Large intestine (tissue), 3 donors: Measurements from ENCODE around the gene LHPP. TPM values are rescaled to one million over a fixed set of nuclear protein-coding genes. Genes with fewer than 3 reads are reported as not detected.

Experiments used
- DNase-seq, 2 donors: peaks; one replicate each; pipeline versions ENCODE4 v3.0.0 to v3.0.0-alpha.2; 2013
- H3K27ac ChIP-seq: one replicate; pipeline ENCODE4 v1.5.1; 2013; ENCODE audit warnings: low read length
- H3K27me3 ChIP-seq: 2 replicates; pipeline ENCODE4 v1.6.1; 2013; ENCODE audit warnings: low read length; ENCODE audit not compliant: control insufficient read depth, insufficient read depth
- H3K36me3 ChIP-seq: 2 replicates; pipeline ENCODE4 v1.6.1; 2013; ENCODE audit warnings: low read length; ENCODE audit not compliant: control insufficient read depth, insufficient read depth
- H3K4me1 ChIP-seq: one replicate; pipeline ENCODE4 v1.6.1; 2013; ENCODE audit warnings: low read length; ENCODE audit not compliant: control insufficient read depth, insufficient read depth
- H3K4me3 ChIP-seq: one replicate; pipeline ENCODE4 v1.5.1; 2013; ENCODE audit warnings: low read length
- H3K9me3 ChIP-seq: one replicate; pipeline ENCODE4 v1.6.1; 2013; ENCODE audit warnings: mild to moderate bottlenecking, low read depth, low read length, moderate library complexity; ENCODE audit not compliant: control insufficient read depth
- WGBS: methylation state at CpG from one replicate; pipeline ENCODE4 v1.1.5; 2013; ENCODE audit warnings: low lambda C conversion rate; ENCODE audit not compliant: insufficient coverage; 5-methylcytosine and 5-hydroxymethylcytosine counted together
- polyA plus RNA-seq: library from polyadenylated mRNA; unstranded; fragments of 120-200 nt; gene quantifications from one replicate; pipeline ENCODE4 v1.2.1, GENCODE V29; 2013

Gene LHPP
- polyA plus RNA-seq, 1 donor, result 40.7 TPM

- no peak overlapping the region for H3K4me3 ChIP-seq
- H3K4me1 ChIP-seq, result no peaks in the 10 kb centered on the region
- no peak overlapping the region for H3K27ac ChIP-seq
- peaks cover under 1% of the 10 kb centered on the region for H3K36me3 ChIP-seq
- H3K9me3 ChIP-seq, result no peaks in the 10 kb centered on the region
- DNase-seq, result no peak
- no peaks in the 10 kb centered on the region for H3K27me3 ChIP-seq
- no CpG with 5 or more reads among the region's 10 CpGs for WGBS
These were observed 92.6 kb downstream of the LHPP start for GRCh38 chr10:124554085-124554858.

GRCh38 chr10:124557167-124557566 lies 95.5 kb downstream of the LHPP start:
- Histone ChIP-seq H3K4me3 (no peak overlapping the region), H3K27me3 (no peaks in the 10 kb centered on the region), H3K9me3 (no peaks in the 10 kb centered on the region), H3K36me3 (peaks cover 2% of the 10 kb centered on the region), H3K4me1 (no peaks in the 10 kb centered on the region), H3K27ac (no peak overlapping the region)
- no peak for DNase-seq
- no CpG with 5 or more reads among the region's 10 CpGs for WGBS

GRCh38 chr10:124557648-124558338 lies 96.2 kb downstream of the LHPP start:
- no CpG with 5 or more reads among the region's 16 CpGs for WGBS
- H3K27me3 ChIP-seq, result no peaks in the 10 kb centered on the region

GRCh38 chr10:124558339-124559321 lies 97.0 kb downstream of the LHPP start:
- no peak for DNase-seq
- Histone ChIP-seq H3K4me3 (no peak overlapping the region), H3K9me3 (no peaks in the 10 kb centered on the region), H3K36me3 (peaks cover 2% of the 10 kb centered on the region), H3K27ac (no peak overlapping the region), H3K27me3 (no peaks in the 10 kb centered on the region), H3K4me1 (no peaks in the 10 kb centered on the region)
- WGBS, result no CpG with 5 or more reads among the region's 23 CpGs

More at GRCh38 chr10:124557648-124558338, 96.2 kb downstream of the LHPP start:
- Histone ChIP-seq H3K27ac (no peak overlapping the region), H3K4me3 (no peak overlapping the region), H3K4me1 (no peaks in the 10 kb centered on the region), H3K36me3 (peaks cover 2% of the 10 kb centered on the region), H3K9me3 (no peaks in the 10 kb centered on the region)
- DNase-seq, result no peak

- WGBS, result no CpG with 5 or more reads among the region's 11 CpGs
- no peak for DNase-seq
These were observed 97.9 kb downstream of the LHPP start for GRCh38 chr10:124559372-124560132.

GRCh38 chr10:124560377-124561105 lies 98.9 kb downstream of the LHPP start:
- DNase-seq, result peak in 1 of 2 donors; percentile 9

More at GRCh38 chr10:124559372-124560132, 97.9 kb downstream of the LHPP start:
- Histone ChIP-seq H3K36me3 (peaks cover 2% of the 10 kb centered on the region), H3K4me1 (no peaks in the 10 kb centered on the region), H3K27ac (no peak overlapping the region), H3K27me3 (no peaks in the 10 kb centered on the region), H3K4me3 (no peak overlapping the region), H3K9me3 (no peaks in the 10 kb centered on the region)

GRCh38 chr10:124561206-124561605 lies 99.6 kb downstream of the LHPP start:
- Histone ChIP-seq H3K4me1 (no peaks in the 10 kb centered on the region), H3K4me3 (no peak overlapping the region), H3K27me3 (no peaks in the 10 kb centered on the region), H3K36me3 (peaks cover 2% of the 10 kb centered on the region), H3K27ac (no peak overlapping the region), H3K9me3 (no peaks in the 10 kb centered on the region)
- WGBS, result no CpG with 5 or more reads among the region's 5 CpGs
- no peak for DNase-seq

More at GRCh38 chr10:124560377-124561105, 98.9 kb downstream of the LHPP start:
- 67% methylated on average over 1 of the region's 18 CpGs for WGBS
- H3K4me3 ChIP-seq, result no peak overlapping the region
- no peaks in the 10 kb centered on the region for H3K4me1 ChIP-seq
- H3K27ac ChIP-seq, result no peak overlapping the region
- peaks cover 2% of the 10 kb centered on the region for H3K36me3 ChIP-seq
- no peaks in the 10 kb centered on the region for H3K27me3 ChIP-seq
- H3K9me3 ChIP-seq, result no peaks in the 10 kb centered on the region

GRCh38 chr10:124562425-124563060 lies 100.9 kb downstream of the LHPP start:
- Histone ChIP-seq H3K4me3 (no peak overlapping the region), H3K36me3 (peaks cover 2% of the 10 kb centered on the region), H3K9me3 (no peaks in the 10 kb centered on the region), H3K4me1 (no peaks in the 10 kb centered on the region), H3K27ac (no peak overlapping the region), H3K27me3 (no peaks in the 10 kb centered on the region)
- no peak for DNase-seq
- 100% methylated on average over 4 of the region's 7 CpGs for WGBS
